Fibroblast of skin of scalp (primary cell): ENCODE results near the gene NKD1.

Experiments
- DNase-seq: peaks from one replicate; pipeline ENCODE4 v3.0.0-alpha.2; 2013

The NKD1 gene

GRCh38 chr16:50601341-50601740 is 53.1 kb downstream of the NKD1 start:
- DNase-seq: no peak

DNA sequence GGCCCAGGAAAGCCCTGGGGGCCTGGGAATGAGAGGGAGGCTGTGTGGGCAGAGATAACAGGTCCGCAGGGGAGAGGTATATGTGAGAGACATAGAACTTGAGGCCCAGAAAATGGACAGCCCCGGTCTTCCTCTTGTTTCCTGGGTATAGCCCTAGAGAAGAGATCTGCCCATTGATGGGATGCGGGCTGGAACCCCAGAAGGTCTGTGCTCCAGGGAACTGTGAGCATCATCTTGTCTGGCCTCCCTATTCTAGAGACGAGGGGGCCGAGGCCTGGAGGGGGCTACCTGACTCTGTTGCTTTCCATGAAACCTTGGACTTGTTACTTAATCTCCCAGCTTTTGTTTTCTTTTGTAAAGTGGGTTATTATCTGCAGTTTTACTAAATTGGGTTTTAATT is 53.9 kb downstream of the NKD1 start:
- DNase-seq: no peak

DNA sequence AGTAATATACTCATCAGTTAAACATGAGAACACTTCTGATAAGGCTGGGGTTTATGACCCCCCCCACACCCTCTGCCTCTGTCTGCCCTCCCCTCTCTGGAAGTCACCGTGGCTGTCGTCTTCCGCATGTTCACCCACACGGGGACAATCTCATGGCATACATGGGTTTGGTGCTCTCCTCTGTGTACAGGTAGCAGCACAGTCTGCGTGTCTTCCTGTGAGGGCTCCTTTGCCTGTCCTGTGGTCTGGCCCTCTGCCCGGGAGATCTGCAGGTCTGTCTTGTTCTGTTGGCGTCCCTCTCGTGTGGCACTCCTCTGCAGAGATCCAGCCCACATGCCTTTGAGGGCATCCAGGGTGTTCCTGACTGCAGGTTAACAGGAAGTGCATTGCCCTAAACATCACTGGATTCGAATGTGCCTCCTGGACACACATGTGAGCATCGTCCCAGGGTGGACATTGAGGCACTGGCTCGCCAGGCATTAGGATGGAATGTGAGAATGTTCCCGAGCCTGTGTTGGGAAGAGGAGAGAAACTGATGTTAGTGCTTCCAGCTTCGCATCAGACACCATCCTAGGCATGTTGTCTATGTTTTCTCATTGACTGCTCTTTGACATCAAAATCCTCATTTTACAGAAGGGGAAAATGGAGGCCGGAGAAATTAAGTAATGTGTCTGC is 54.5 kb downstream of the NKD1 start:
- no peak for DNase-seq

- peak; percentile 87 for DNase-seq
Measured at GRCh38 chr16:50603206-50604064, 55.2 kb downstream of the NKD1 start.

DNA sequence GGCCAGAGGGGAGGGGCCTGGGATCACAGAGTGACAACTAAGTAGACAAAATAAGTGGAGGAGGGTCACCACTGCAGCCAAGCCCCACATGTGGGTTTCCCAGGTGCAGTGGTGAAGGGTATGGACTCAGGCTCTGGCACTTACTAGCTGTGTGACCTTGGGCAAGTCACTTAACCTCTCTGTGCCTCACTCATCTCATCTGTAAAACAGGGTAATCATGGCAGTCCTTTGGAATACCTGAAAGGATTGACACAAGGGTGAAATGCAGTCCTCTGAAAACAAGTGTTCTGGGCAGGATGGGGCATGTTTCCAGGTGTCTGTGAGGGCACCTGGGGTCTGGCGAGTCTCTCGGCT is 55.8 kb downstream of the NKD1 start:
- DNase-seq: no peak

- DNase-seq: no peak
Measured at GRCh38 chr16:50604610-50605009, 56.4 kb downstream of the NKD1 start.

DNA sequence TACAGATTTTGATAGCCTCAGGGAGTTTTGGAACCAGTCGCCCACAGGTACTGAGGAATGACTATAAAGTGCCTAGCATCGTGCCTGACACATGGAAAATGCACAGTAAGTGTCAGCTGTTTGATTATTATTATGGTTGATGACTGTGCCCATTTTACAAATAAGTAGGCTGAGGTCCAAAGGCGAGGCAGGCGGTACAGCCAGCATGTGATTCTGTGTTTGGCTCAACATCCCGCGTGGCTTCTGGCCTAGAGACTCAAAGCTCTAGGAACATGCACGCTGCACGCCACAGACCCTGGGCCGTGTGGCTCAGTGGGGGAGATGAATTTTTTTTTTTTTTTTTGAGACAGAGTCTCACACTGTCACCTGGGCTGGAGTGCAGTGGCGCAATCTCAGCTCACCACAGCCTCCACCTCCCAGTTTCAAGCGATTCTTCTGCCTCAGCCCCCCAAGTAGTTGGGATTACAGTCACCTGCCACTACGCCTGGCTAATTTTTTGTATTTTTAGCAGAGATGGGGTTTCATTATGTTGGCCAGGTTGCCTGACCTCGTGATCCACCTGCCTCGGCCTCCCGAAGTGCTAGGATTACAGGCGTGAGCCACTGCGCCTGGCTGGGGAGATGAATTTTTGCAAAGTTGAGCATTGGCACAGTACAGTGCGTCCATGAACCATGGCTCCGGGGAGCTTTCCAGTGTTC is 57.7 kb downstream of the NKD1 start:
- DNase-seq: no peak

DNA sequence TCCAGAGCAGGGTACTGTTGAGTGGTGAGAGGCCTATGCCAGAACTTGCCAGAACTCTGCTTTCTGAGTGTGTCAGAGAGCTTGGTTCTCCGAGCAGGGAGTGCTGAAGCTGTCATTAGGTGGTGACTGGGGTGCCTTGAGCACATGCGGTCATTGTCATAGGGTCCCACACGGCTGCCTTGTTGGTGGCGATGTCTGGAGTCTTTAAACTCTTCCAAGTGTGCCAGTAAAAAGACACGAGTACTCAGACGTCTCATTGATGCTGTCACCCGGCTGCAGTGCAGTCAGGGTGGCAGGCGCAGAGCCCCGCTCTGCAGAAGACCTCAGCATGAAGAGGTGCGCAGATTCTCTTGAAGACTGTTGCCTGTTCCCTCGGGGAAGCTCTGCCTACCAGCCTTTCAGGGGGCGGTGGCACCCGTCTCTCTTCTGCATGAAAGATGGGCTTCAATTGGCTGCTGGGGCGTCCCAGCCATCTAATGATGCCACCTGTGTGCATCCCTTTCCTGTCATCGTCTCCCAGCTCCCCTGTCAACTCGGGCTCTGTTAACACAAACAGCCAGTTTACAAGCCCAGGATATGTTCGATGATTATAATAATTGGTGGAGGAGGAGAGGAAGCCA is 58.3 kb downstream of the NKD1 start:
- DNase-seq: no peak

DNA sequence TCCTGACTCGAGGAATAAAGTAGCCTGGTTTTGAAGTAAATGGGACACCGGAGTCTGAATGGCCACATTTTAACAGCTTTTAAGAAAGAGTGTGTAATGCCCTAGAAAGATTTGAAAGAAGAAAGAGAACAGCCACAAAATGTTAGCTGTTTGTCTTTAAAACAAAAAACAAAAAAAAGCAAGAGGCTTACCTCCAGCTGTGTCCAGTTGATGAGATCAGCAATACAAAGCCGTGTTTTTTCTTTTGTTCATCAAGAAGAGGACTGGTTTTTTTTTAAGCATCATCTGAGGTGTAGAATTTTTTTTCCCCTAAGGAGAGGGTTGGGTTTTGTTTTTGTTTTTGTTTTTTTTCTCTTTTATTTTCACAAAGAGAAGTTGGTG is 58.8 kb downstream of the NKD1 start:
- no peak for DNase-seq

GRCh38 chr16:50607447-50607846 is 59.3 kb downstream of the NKD1 start:
- no peak for DNase-seq

DNA sequence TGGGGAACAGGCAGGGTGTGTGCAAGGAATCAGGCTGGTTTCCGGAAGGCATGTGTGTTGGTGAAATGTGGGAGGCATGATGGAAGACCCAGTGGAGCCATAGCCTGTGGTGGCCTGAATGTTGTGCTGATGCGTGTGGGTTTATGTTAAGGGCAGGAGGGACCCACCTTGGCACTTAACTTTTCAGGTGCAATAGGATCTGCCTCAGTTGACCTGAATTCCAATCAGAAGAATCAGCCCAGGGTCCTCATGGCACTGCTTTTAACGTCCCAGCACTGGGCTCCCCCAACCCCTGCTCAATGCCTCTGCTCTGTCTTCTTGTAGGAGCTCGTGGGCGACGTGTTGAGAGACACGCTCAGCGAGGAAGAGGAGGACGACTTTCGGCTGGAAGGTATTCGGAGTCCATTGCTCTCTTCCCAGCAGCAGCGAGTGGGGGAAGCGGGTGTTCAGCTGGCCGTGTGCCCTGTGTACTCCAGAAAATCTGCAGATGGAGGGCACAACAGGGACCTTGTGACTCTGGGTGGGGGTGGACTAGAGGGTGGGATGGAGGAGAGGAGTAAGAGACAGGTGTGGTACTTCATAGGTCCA is 59.9 kb downstream of the NKD1 start:
- no peak for DNase-seq

DNA sequence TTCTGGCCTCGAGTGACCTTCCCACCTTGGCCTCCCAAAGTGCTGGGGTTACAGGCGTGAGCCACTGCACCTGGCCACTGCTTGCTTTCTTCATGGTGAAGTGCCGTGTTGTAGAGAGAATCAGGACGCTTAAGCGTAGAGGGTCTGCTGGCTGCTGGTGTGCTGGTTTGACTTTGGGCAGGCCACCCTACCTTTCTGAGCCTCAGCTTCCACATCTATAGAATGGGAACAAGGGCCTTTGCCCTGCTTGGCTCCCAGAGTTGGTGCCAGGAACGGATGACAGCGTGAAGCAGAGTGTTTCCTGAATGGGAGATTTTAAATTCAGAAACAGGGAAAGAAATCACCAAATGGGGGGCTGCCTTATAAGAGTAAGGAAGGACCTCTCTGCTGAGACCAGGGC is 60.9 kb downstream of the NKD1 start:
- DNase-seq: no peak

DNA sequence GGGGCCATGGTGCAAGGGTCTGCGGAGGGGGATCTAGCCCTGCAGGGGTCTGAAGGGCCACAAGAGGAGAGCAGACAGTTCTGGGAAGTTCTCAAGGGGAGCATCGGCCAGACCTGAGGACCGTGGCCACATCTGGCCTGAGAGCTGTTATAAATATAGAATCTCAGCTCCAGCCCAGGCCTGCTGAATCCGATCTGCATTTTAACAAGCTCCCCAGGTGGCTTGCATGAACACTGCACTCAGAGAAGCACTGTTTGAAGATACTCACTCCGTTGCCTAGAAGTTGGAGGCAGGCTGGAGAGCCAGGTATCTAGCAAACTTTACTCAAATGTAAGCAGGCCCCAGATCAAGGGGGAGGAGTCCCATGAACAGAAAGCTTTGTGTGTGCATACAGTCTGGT is 61.3 kb downstream of the NKD1 start:
- DNase-seq: no peak

DNA sequence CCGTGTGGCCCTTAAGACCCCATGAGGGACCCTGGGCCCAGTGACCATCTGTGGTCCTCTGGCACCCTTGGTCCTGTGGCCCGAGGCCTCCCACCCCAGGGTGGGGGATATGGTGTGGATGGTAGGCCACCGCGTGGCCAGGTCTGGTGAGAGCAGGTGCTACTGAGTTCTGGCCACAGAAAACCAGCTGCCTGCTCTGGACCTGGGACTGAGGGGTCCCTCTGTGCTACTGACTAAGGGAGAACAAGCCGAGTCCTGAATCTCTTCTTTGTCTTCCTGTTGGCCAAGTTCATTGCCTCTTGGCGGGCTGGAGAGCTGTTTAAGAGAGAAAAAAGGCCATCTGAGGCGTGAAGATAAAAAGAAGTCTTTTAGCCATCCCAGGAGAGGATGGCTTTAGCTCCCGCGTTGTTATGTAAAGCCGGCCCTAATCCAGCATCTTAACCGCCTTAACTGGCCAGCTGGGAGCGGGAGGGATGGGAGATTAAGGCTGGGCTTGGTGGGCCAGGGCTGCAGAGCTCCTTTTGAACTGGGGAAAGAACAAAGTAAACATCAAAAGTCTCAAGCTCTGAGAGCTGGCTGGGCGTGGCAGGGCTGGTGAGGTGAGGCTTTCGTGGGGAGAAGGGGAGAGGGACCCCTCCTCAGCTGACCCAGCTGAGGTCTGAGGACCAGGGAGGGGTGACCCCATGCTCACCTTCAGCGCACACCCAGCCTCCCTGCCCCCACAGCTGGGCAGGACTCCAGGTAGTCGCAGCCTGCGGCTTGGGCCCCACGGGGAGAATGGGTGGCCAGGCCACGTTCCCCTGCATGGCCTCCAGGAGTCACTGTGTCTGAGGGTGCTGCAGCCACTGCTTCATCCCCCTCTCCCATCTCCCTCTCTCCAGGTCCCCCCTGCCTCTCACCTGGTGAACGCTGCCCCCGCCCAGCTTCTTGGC is 62.4 kb downstream of the NKD1 start:
- no peak for DNase-seq

GRCh38 chr16:50611332-50611934 is 63.2 kb downstream of the NKD1 start:
- DNase-seq: peak; percentile 31

- DNase-seq: no peak
Measured at GRCh38 chr16:50611995-50612848, 64.0 kb downstream of the NKD1 start.

GRCh38 chr16:50612849-50613198 is 64.6 kb downstream of the NKD1 start:
- DNase-seq: no peak

GRCh38 chr16:50613281-50613963 is 65.2 kb downstream of the NKD1 start:
- peak; percentile 41 for DNase-seq

GRCh38 chr16:50613964-50614474 is 65.8 kb downstream of the NKD1 start:
- no peak for DNase-seq
